Measurements from ENCODE around the gene OOSP4A.
"Not testable (repeated sequence)": the region's sequence is repeated elsewhere in the genome, so short reads cannot be mapped to it uniquely, and the experiment has no call there.

Gene OOSP4A

DNA sequence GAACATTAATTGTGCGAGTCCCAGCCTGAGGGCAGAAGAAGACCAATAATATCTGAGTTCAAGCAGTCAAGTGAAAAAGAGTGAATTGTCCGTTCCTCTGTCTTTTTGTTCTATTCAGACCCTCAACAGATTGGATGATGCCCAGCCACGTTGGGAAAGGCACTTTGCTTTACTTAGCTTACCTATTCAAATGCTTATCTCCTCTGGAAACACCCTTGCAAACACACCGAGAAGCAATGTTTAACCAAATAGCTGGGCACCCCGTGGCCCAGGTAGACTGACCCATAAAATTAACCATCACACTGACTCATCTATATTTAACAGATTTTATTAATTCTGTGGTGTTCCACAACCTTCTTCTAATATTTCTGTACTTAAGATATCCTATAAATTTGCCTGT, 9.3 kb downstream of the OOSP4A start:
- in situ Hi-C loops (cut with MboI; ENCODE audit: low sequenced_read_pairs), result no loop called here

DNA sequence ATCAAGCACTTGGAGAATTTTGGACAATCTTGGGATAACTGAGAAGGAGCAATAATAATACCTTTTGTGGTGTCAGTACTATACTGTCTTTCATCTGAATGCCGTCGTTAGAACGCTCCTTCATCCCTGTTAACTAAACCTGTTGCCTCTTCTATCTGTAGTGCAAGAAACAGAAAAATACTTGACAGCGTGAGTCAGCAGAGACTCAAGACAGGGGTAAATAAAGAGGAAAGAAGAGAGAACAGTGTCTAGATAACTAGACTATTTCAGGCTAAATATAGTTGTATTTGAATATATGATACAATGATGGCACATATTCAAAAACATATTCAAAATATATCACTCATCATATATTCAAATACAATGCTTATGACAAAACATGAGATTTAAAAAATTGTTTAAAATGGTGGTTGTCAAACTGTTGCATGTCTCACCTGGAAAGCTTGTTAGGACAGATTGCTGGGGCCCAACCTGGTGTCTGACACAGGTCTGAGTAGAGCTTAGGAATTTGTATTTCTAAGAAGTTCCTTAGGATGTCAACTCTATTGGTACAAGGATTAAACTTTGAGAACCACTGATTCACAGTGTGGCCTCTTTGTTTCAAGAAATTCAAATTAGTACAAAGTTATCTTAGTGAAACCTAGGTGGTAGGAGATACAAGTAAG, 17.4 kb downstream of the OOSP4A start:
- in situ Hi-C loops (cut with MboI; ENCODE audit: low sequenced_read_pairs), result no loop called here

DNA sequence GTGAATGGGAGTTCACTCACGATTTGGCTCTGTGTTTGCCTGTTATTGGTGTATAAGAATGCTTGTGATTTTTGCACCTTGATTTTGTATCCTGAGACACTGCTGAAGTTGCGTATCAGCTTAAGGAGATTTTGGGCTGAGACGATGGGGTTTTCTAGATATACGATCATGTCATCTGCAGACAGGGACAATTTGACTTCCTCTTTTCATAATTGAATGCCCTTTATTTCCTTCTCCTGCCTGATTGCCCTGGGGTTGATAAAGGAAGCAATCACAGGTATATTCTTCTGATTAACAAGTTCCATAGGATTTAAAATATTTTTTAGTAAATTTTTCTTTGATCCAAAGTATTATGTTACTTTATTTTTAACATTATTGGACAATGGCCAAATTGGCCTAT, 18.2 kb downstream of the OOSP4A start:
- in situ Hi-C loops (cut with MboI; ENCODE audit: low sequenced_read_pairs), result not testable (repeated sequence)

DNA sequence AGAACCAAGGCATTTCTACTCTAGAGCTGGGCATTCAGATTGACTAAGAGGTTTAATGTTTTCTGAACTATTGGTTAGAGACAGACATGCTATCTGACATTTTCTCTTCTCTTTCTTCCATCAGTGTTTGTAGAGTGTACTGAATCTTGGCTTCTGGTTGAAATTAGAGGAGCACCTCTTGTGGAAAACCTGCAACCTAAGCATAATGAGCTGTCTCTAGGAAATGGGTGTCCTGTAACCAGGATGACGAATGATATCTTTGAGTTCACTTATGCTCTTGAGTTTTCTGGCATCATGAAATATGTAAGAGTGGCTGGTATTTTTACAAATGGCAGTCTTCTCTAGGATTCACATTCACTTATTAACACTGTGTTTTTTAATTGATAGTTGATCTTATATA, 19.4 kb downstream of the OOSP4A start:
- in situ Hi-C loops (cut with MboI; ENCODE audit: low sequenced_read_pairs), result no loop called here

GRCh38 chr11:59984368-59984767, 20.5 kb downstream of the OOSP4A start:
- in situ Hi-C loops (cut with MboI; ENCODE audit: low sequenced_read_pairs), result no loop called here

DNA sequence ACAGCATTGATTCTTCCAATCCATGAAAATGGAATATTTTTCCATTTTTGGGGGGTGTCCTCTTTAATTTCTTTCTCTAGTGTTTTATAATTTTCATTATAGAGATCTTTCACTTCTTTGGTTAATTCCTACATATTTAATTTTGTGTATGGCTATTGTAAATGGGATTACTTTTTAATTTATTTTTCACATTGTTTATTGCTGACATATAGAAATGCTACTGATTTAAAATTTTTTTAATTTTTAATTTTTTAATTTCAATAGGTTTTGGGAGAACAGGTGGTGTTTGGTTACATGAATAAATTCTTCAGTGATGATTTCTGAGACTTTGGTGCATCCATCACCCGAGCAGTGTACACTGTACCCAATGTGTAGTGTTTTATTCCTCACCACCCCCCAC, 26.6 kb downstream of the OOSP4A start:
- in situ Hi-C loops (cut with MboI; ENCODE audit: low sequenced_read_pairs), result no loop called here

GRCh38 chr11:59992425-59992824, 28.6 kb downstream of the OOSP4A start:
- in situ Hi-C loops (cut with MboI; ENCODE audit: low sequenced_read_pairs), result no loop called here

DNA sequence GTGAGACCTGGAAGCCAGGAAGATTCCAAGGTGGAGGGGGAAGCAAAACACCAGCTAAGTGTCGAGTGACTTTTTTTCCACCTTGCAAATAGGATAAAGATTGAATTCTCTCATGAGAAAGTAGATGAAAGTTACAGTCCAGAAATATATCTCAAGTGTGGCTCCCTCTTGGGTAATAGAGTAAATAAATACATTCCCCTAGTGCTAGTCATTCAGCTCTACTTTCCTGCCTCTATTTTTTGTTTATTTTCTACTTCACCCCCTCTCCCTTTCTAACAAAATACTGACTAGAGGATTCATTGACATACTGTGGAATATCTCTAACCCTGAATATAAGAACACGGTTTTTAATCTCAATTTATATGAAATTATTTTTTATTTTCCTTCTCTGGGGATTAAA, 34.0 kb downstream of the OOSP4A start:
- in situ Hi-C loops (cut with MboI; ENCODE audit: low sequenced_read_pairs), result no loop called here

- in situ Hi-C loops (cut with MboI; ENCODE audit: low sequenced_read_pairs), result no loop called here
Observed at GRCh38 chr11:59999691-60000090, 35.9 kb downstream of the OOSP4A start.

GRCh38 chr11:60003729-60004128, 39.9 kb downstream of the OOSP4A start:
- in situ Hi-C loops (cut with MboI; ENCODE audit: low sequenced_read_pairs), result no loop called here

DNA sequence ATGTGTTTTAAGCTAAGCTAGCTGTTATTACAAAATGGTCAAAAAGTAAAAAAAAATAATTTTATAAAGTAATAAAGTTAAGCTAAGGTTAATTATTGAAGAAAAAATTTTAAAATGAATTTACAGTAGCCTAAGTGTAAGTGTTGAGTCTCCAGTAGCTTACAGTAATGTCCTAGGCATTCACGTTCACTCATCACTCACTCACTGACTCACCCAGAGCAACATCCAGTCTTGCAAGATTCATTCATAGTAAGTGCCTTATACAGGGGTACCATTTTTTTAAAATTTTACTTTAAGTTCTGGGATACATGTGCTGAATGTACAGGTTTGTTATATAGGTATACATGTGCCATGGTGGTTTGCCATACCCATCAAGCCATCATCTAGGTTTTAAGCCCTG, 41.5 kb downstream of the OOSP4A start:
- in situ Hi-C loops (cut with MboI; ENCODE audit: low sequenced_read_pairs), result no loop called here

- in situ Hi-C loops (cut with MboI; ENCODE audit: low sequenced_read_pairs), result no loop called here
Observed at GRCh38 chr11:60016881-60017280, 53.0 kb downstream of the OOSP4A start, which contains the start of gene OOSP4B. Gene OOSP4B, plus strand, starts transcription at chr11:60017181.

DNA sequence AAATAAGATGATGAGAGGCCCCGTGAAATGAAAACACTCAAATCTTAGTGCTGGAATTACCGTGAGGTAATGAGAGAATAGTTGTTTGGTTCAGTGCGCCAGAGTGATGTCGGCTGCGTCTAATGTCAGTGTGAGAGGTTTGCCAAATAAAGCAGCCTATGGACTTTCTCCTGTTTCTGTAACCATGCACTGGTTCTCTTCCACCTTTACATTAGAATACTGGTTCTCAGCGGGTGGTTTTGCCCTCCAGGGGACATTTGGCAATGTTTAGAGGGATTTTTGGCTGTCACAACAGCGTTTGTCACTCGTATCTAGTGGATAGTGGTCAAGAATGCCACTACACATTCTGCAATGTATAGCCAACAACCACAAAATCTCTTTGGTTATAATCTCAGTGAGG, 54.2 kb downstream of the OOSP4A start:
- in situ Hi-C loops (cut with MboI; ENCODE audit: low sequenced_read_pairs), result no loop called here
